GM21619 (cell line): ENCODE measurements around the gene LIMK1.
"Not testable (repeated sequence)": the region's sequence is repeated elsewhere in the genome, so short reads cannot be mapped to it uniquely, and the experiment has no call there.

ENCODE experiments used
- ATAC-seq: cut with Tn5 transposase; IDR thresholded peaks from one replicate; pipeline ENCODE4 v1.9.1; 2021; ENCODE audit not compliant: unreplicated experiment

Gene LIMK1

GRCh38 chr7:74083117-74083876, at the start of gene LIMK1:
TSS of gene LIMK1 (plus strand) at chr7:74083804. CDS start at chr7:74083991, 187 bp downstream.
- peak; percentile 68 for ATAC-seq

GRCh38 chr7:74037609-74038008, 46.0 kb upstream of the LIMK1 start:
- no peak for ATAC-seq

GRCh38 chr7:74038194-74038961, 45.2 kb upstream of the LIMK1 start:
- ATAC-seq = no peak

- ATAC-seq = no peak
Observed at GRCh38 chr7:74039337-74039736, 44.3 kb upstream of the LIMK1 start.

GRCh38 chr7:74040101-74040790, 43.4 kb upstream of the LIMK1 start:
- ATAC-seq = no peak

- ATAC-seq = no peak
Observed at GRCh38 chr7:74040791-74041520, 42.6 kb upstream of the LIMK1 start.

GRCh38 chr7:74042746-74043522, 40.7 kb upstream of the LIMK1 start:
- no peak for ATAC-seq

- no peak for ATAC-seq
Observed at GRCh38 chr7:74043523-74043951, 40.1 kb upstream of the LIMK1 start.

- ATAC-seq = no peak
Observed at GRCh38 chr7:74044366-74045350, 38.9 kb upstream of the LIMK1 start.

GRCh38 chr7:74046581-74046980, 37.0 kb upstream of the LIMK1 start:
- not testable (repeated sequence) for ATAC-seq

- ATAC-seq = no peak
Observed at GRCh38 chr7:74047804-74048380, 35.7 kb upstream of the LIMK1 start.

GRCh38 chr7:74048999-74049599, 34.5 kb upstream of the LIMK1 start:
- ATAC-seq = no peak

- ATAC-seq = no peak
Observed at GRCh38 chr7:74049997-74050798, 33.4 kb upstream of the LIMK1 start.

GRCh38 chr7:74051193-74051592, 32.4 kb upstream of the LIMK1 start:
- ATAC-seq = no peak

GRCh38 chr7:74051629-74052410, 31.8 kb upstream of the LIMK1 start:
- no peak for ATAC-seq

- no peak for ATAC-seq
Observed at GRCh38 chr7:74052628-74053027, 31.0 kb upstream of the LIMK1 start.
